ENCODE data around the gene CPTP.

The CPTP gene

DNA sequence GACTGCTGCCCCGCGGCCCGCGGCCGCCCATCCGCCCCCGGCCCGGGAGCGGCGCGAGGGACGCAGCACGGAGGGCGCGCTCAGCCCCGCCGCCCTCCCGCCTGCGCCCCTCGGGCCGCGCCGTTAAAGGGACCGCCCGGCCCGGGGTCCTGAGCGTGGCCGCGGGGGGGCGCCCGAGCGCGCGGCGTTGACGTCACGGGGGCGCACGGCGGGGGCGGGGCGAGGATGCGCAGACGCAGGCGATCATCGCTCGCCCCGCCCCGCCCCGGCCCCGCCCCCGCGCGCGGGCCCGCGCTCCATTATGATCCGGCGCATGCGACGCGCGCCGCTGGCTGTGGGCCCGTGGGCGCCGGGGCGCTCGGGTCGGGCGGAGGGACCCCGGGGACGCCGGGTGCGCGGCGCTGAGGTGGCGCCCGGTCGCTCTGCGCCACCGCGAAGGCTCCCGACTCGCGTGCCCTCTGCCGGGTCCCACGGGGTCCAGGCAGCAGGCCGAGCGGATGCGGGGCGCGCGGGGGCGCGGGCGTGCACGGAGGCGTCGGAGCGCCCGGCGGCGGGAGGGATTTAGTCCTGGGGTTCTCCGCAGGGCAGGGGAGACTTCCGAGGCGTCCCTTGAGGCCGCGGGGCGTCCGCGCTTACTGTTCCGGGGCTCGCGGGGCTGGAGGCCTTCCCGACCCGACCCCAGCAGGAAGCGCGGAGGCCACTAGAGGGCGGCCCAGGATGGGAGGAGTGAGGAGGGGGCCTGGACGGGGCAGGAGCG, 24.8 kb downstream of the CPTP start, which contains the start of gene DVL1:
TSS of gene DVL1 (minus strand) at position 163 of the 757 bp plus-strand sequence. CDS start 353 bp downstream, outside the sequence.
- TF ChIP-seq ZBTB7A (IDR thresholded peaks at IDR 0.05; ENCODE audit: low read depth) (peak; percentile 87), EP300 (IDR thresholded peaks at IDR 0.05; ENCODE audit: borderline replicate concordance) (no peak), RAD21 (IDR thresholded peaks at IDR 0.05; ENCODE audit: low read depth) (peak; percentile 37), CREB1 (IDR thresholded peaks at IDR 0.05; ENCODE audit: low read depth) (peak; percentile 47; the same call in 1 of the 2 replicates), YY1 (IDR thresholded peaks at IDR 0.05; ENCODE audit: low read depth) (no peak)

GRCh38 chr1:1351511-1352427, 27.2 kb downstream of the CPTP start:
- TF ChIP-seq EP300 (IDR thresholded peaks at IDR 0.05; ENCODE audit: borderline replicate concordance) (no peak), CEBPB (IDR thresholded peaks at IDR 0.05) (no peak), REST (IDR thresholded peaks at IDR 0.05; ENCODE audit: low read depth) (no peak), FOXM1 (IDR thresholded peaks at IDR 0.05; ENCODE audit: borderline replicate concordance, low read depth) (no peak), EGR1 (IDR thresholded peaks at IDR 0.05) (no peak), MAX (IDR thresholded peaks at IDR 0.05) (no peak), TAF1 (IDR thresholded peaks at IDR 0.05; ENCODE audit: low read depth) (no peak), NFIC (IDR thresholded peaks at IDR 0.05) (no peak), RAD21 (IDR thresholded peaks at IDR 0.05; ENCODE audit: low read depth) (no peak), TCF12 (IDR thresholded peaks at IDR 0.05; ENCODE audit: low read depth) (no peak), ZBTB7A (IDR thresholded peaks at IDR 0.05; ENCODE audit: low read depth) (no peak), TEAD4 (IDR thresholded peaks at IDR 0.05) (no peak), YY1 (IDR thresholded peaks at IDR 0.05; ENCODE audit: low read depth) (no peak), CREB1 (IDR thresholded peaks at IDR 0.05; ENCODE audit: low read depth) (no peak)
- TF ChIP-seq, protein P1, sequence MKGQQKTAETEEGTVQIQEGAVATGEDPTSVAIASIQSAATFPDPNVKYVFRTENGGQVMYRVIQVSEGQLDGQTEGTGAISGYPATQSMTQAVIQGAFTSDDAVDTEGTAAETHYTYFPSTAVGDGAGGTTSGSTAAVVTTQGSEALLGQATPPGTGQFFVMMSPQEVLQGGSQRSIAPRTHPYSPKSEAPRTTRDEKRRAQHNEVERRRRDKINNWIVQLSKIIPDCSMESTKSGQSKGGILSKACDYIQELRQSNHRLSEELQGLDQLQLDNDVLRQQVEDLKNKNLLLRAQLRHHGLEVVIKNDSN (IDR thresholded peaks at IDR 0.05): no peak

GRCh38 chr1:1352786-1353388, 28.3 kb downstream of the CPTP start:
- TF ChIP-seq RAD21 (IDR thresholded peaks at IDR 0.05; ENCODE audit: low read depth) (no peak), MAX (IDR thresholded peaks at IDR 0.05) (no peak), EP300 (IDR thresholded peaks at IDR 0.05; ENCODE audit: borderline replicate concordance) (no peak), EGR1 (IDR thresholded peaks at IDR 0.05) (no peak), TEAD4 (IDR thresholded peaks at IDR 0.05) (no peak), TCF12 (IDR thresholded peaks at IDR 0.05; ENCODE audit: low read depth) (no peak), NFIC (IDR thresholded peaks at IDR 0.05) (no peak), ZBTB7A (IDR thresholded peaks at IDR 0.05; ENCODE audit: low read depth) (no peak), CEBPB (IDR thresholded peaks at IDR 0.05) (no peak), TAF1 (IDR thresholded peaks at IDR 0.05; ENCODE audit: low read depth) (no peak), FOXM1 (IDR thresholded peaks at IDR 0.05; ENCODE audit: borderline replicate concordance, low read depth) (no peak), CREB1 (IDR thresholded peaks at IDR 0.05; ENCODE audit: low read depth) (no peak)
- TF ChIP-seq, protein P1 (IDR thresholded peaks at IDR 0.05): no peak

- 0 out of 2 replicates have a peak, but pooled peaks have one; percentile 21 for TF ChIP-seq ZBTB7A (IDR thresholded peaks at IDR 0.05; ENCODE audit: low read depth)
- no peak for TF ChIP-seq FOXM1 (IDR thresholded peaks at IDR 0.05; ENCODE audit: borderline replicate concordance, low read depth)
- no peak for TF ChIP-seq REST (IDR thresholded peaks at IDR 0.05; ENCODE audit: low read depth)
Observed at GRCh38 chr1:1353389-1354151, 29.0 kb downstream of the CPTP start.

Measured in Ishikawa (cell line).